ENCODE measurements around the gene KCNH1. TPM values are rescaled to one million over a fixed set of nuclear protein-coding genes. Genes with fewer than 3 reads are reported as not detected.

The KCNH1 gene
- total RNA-seq, 3 donors from 2014 or later = 0.81 to 1.7 (median 1.2) TPM

DNA sequence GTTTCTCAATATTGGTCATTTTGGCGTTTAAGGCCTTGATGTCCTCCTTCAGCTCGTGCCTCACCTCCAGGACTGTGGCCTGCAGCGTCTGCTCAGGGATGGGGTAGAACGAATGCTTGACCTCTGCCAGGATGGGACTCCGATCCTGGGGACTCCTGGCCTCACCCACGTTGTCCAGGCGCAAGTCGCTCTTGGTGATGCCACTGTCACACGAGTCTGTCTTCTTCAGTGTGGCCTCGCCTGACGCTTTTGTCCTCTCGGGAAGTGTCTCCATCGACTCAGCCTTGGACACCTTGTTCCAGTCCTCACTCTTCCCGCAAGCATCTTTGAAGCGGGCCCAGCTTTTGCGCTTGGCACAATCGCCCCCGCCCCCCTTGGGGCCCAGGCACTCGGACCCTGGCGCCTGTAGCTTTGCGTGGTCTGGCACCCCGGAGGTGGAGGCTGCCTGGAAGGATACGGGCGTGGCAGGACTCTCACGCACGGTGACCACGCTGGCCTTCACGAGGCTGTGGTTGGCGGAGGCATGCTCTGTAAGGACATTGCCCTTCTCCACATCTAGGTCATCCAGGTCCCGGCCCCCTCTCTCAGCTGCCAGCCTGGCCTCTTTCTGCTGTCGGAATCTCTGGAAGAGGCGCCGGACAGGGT is 450.4 kb downstream of the KCNH1 start:
- ATAC-seq = no peak
- no peak overlapping the region for H3K4me3 ChIP-seq
- no peaks in the 10 kb centered on the region for H3K4me1 ChIP-seq (ENCODE audit: low read depth)
- intact Hi-C loops (cut with DNase I, micrococcal nuclease) = no loop called here
- DNase-seq = no peak
- no peaks in the 10 kb centered on the region for H3K9me3 ChIP-seq
- H3K36me3 ChIP-seq (ENCODE audit: low read depth) = no peaks in the 10 kb centered on the region
- no peak for TF ChIP-seq CTCF (IDR thresholded peaks at IDR 0.05)

GRCh38 chr1:210681158-210681557 is 452.8 kb downstream of the KCNH1 start:
- no peak for DNase-seq
- ATAC-seq = no peak
- no peak for TF ChIP-seq CTCF (IDR thresholded peaks at IDR 0.05)
- Histone ChIP-seq H3K36me3 (ENCODE audit: low read depth) (no peaks in the 10 kb centered on the region), H3K9me3 (no peaks in the 10 kb centered on the region), H3K4me1 (ENCODE audit: low read depth) (no peaks in the 10 kb centered on the region), H3K4me3 (no peak overlapping the region)
- intact Hi-C loops (cut with DNase I, micrococcal nuclease) = no loop called here

DNA sequence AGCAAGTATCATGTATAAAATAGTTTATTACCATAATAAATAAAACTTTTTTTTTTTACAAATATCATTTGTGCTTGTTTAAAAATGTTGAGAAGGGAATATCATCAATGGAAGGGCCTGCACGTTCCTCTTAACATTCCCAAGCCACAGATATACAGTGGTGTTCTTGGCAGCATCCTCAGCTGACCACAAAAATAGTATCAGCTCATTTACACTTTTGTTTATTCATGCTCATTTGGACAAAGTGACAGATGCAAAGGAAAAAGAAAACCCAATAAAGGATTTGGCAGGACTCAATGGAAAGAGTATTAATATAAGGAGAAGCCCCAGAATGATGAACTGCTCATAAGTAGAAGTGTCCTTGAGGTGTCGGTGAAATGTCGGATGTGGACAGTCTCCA is 455.6 kb downstream of the KCNH1 start:
- intact Hi-C loops (cut with DNase I, micrococcal nuclease) = no loop called here
- Histone ChIP-seq H3K4me1 (ENCODE audit: low read depth) (no peaks in the 10 kb centered on the region), H3K4me3 (no peak overlapping the region), H3K9me3 (no peaks in the 10 kb centered on the region), H3K36me3 (ENCODE audit: low read depth) (no peaks in the 10 kb centered on the region)
- DNase-seq = no peak
- no peak for ATAC-seq
- no peak for TF ChIP-seq CTCF (IDR thresholded peaks at IDR 0.05)

DNA sequence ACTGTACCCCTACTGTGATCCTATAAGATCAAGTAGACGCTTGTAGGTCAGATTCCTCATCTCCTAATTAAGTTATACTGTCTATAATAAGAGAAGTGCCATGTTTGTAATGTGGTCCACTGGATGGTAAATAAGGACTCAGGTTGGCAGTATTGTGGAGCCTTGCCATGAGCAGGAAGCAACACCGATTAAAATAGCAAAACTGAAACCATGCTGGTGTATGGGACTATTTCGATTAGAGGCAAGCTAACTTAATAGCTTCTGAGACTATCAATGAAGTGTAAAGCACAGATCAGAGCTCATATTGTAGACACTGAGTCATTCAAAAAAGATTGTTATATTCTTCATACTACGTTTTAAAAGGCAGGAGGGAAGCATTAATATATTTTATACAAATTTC is 456.4 kb downstream of the KCNH1 start:
- intact Hi-C loops (cut with DNase I, micrococcal nuclease) = no loop called here
- Histone ChIP-seq H3K4me1 (ENCODE audit: low read depth) (no peaks in the 10 kb centered on the region), H3K36me3 (ENCODE audit: low read depth) (no peaks in the 10 kb centered on the region), H3K4me3 (no peak overlapping the region), H3K9me3 (no peaks in the 10 kb centered on the region)
- DNase-seq (no peak), ATAC-seq (no peak)
- TF ChIP-seq CTCF (IDR thresholded peaks at IDR 0.05) = no peak

DNA sequence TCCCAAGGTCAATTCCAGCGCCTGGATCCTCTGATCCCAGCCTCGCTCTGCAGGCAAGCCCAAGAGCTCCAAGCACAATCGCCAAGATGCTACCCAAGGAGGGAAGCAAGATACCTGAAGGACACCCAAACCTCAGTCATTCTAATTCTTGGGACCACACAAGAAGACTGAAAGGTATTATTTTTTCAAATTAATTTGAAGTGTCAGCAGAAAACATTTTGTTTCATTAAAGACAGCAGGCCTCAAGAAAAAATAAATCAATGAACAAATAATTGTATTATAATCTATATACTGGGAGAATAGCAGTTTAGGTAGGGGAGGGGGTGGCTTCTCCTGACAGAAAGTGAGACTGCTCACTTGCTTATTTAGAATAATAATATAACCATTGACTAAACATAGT is 457.4 kb downstream of the KCNH1 start:
- intact Hi-C loops (cut with DNase I, micrococcal nuclease) = no loop called here
- H3K9me3 ChIP-seq = no peaks in the 10 kb centered on the region
- ATAC-seq (no peak), DNase-seq (no peak)
- H3K4me1 ChIP-seq (ENCODE audit: low read depth) = no peaks in the 10 kb centered on the region
- no peak overlapping the region for H3K4me3 ChIP-seq
- TF ChIP-seq CTCF (IDR thresholded peaks at IDR 0.05) = no peak
- H3K36me3 ChIP-seq (ENCODE audit: low read depth) = no peaks in the 10 kb centered on the region

- ATAC-seq (no peak), DNase-seq (no peak)
- intact Hi-C loops (cut with DNase I, micrococcal nuclease) = no loop called here
- Histone ChIP-seq H3K36me3 (ENCODE audit: low read depth) (no peaks in the 10 kb centered on the region), H3K9me3 (no peaks in the 10 kb centered on the region), H3K4me3 (no peak overlapping the region), H3K4me1 (ENCODE audit: low read depth) (no peaks in the 10 kb centered on the region)
- no peak for TF ChIP-seq CTCF (IDR thresholded peaks at IDR 0.05)
Observed at GRCh38 chr1:210674151-210674550, 459.8 kb downstream of the KCNH1 start.

Measured in mucosa of descending colon (tissue), 3 donors.